GM12801 (cell line): ENCODE results near the gene BPIFB6.

Experiments
- CTCF ChIP-seq: IDR thresholded peaks from one replicate; pipeline ENCODE4 v1.5.1; 2011; ENCODE audit warnings: control low read depth; ENCODE audit not compliant: insufficient read length; ENCODE audit errors: extremely low read depth

BPIFB6 gene

GRCh38 chr20:33026072-33026778 lies 5.2 kb upstream of the BPIFB6 start:
- no peak for TF ChIP-seq CTCF

- TF ChIP-seq CTCF, result no peak
These were observed 4.4 kb upstream of the BPIFB6 start for GRCh38 chr20:33026779-33027759.

- TF ChIP-seq CTCF, result no peak
These were observed 3.4 kb upstream of the BPIFB6 start for GRCh38 chr20:33027769-33028751.

GRCh38 chr20:33028875-33029274 lies 2.6 kb upstream of the BPIFB6 start:
- no peak for TF ChIP-seq CTCF

- no peak for TF ChIP-seq CTCF
These were observed 1.4 kb upstream of the BPIFB6 start for GRCh38 chr20:33030076-33030475.

GRCh38 chr20:33030569-33030968 lies 879 bp upstream of the BPIFB6 start:
- no peak for TF ChIP-seq CTCF
